Measurements from ENCODE around the gene FGFR2.

Gene FGFR2

DNA sequence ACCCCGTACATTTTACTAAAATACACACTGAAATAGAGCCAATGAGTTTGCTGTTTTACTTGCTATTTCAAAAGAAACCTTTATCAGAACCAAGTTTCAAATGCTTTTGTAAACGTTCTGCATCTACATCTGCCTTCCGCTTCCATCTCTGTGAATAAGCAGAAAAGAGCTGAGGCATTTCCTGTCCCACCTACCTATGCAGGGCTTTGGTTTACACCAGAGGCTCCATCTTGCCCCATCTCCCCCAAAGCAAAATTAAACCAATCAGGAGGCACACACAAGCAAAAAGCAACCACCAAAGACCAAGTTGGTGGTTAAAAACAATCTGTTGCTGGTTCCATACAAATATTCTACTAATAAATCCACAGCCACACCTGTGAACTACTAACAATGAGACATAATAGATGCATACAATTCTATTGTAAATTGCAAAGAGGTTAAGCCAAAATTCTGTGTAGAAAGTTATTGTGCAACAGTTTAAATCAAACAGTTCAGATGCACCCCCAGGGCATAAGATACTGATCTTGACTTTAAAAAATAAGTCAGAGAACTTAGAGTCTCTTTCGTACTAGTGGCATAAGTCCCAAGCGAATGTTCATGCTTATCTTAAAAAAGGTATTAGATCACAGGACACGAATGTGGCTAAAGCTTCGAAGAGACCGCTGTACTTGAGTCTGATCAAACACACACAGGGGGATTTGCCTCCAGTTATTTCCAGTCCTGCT, 83.9 kb downstream of the FGFR2 start:
- TF ChIP-seq ZC3H10 (CRISPR knock-in tag; IDR thresholded peaks at IDR 0.05) (no peak), RARB (CRISPR knock-in tag; IDR thresholded peaks at IDR 0.05) (no peak), CSDC2 (CRISPR knock-in tag; IDR thresholded peaks at IDR 0.05) (no peak), SNAI2 (CRISPR knock-in tag; IDR thresholded peaks at IDR 0.05) (no peak), TOX (CRISPR knock-in tag; IDR thresholded peaks at IDR 0.05; ENCODE audit: borderline replicate concordance) (no peak), CSRNP3 (CRISPR knock-in tag; IDR thresholded peaks at IDR 0.05) (no peak), BACH2 (CRISPR knock-in tag; IDR thresholded peaks at IDR 0.05; ENCODE audit: borderline replicate concordance) (no peak), PPARA (CRISPR knock-in tag; IDR thresholded peaks at IDR 0.05; ENCODE audit: borderline replicate concordance) (no peak), ZNF70 (CRISPR knock-in tag; IDR thresholded peaks at IDR 0.05) (no peak), ISL1 (CRISPR knock-in tag; IDR thresholded peaks at IDR 0.05) (no peak), ZFP30 (CRISPR knock-in tag; IDR thresholded peaks at IDR 0.05) (no peak), OSR1 (CRISPR knock-in tag; IDR thresholded peaks at IDR 0.05) (no peak), GLIS3 (CRISPR knock-in tag; IDR thresholded peaks at IDR 0.05) (no peak), TSHZ2 (CRISPR knock-in tag; IDR thresholded peaks at IDR 0.05) (no peak), POU6F1 (CRISPR knock-in tag; IDR thresholded peaks at IDR 0.05; ENCODE audit: borderline replicate concordance, low read depth) (no peak)
- TF ChIP-seq, protein P1, sequence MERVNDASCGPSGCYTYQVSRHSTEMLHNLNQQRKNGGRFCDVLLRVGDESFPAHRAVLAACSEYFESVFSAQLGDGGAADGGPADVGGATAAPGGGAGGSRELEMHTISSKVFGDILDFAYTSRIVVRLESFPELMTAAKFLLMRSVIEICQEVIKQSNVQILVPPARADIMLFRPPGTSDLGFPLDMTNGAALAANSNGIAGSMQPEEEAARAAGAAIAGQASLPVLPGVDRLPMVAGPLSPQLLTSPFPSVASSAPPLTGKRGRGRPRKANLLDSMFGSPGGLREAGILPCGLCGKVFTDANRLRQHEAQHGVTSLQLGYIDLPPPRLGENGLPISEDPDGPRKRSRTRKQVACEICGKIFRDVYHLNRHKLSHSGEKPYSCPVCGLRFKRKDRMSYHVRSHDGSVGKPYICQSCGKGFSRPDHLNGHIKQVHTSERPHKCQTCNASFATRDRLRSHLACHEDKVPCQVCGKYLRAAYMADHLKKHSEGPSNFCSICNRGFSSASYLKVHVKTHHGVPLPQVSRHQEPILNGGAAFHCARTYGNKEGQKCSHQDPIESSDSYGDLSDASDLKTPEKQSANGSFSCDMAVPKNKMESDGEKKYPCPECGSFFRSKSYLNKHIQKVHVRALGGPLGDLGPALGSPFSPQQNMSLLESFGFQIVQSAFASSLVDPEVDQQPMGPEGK (CRISPR knock-in tag; IDR thresholded peaks at IDR 0.05; ENCODE audit: borderline replicate concordance), result no peak
- ATAC-seq, result no peak

- TF ChIP-seq ZNF565 (CRISPR knock-in tag; conservative IDR thresholded peaks at IDR 0.05; ENCODE audit: low read depth) (no peak), ZC3H10 (CRISPR knock-in tag; IDR thresholded peaks at IDR 0.05) (no peak), OSR1 (CRISPR knock-in tag; IDR thresholded peaks at IDR 0.05) (no peak), ZFP3 (CRISPR knock-in tag; IDR thresholded peaks at IDR 0.05) (no peak), POU6F1 (CRISPR knock-in tag; IDR thresholded peaks at IDR 0.05; ENCODE audit: borderline replicate concordance, low read depth) (no peak), PPARA (CRISPR knock-in tag; IDR thresholded peaks at IDR 0.05; ENCODE audit: borderline replicate concordance) (no peak), CSRNP3 (CRISPR knock-in tag; IDR thresholded peaks at IDR 0.05) (no peak), ESRRG (CRISPR knock-in tag; IDR thresholded peaks at IDR 0.05) (no peak), ZFP30 (CRISPR knock-in tag; IDR thresholded peaks at IDR 0.05) (no peak), GLIS3 (CRISPR knock-in tag; IDR thresholded peaks at IDR 0.05) (no peak)
- ATAC-seq, result no peak
These were observed 86.3 kb downstream of the FGFR2 start for GRCh38 chr10:121511943-121512342.

Data from SK-N-SH treated with all-trans-retinoic acid at 6 μM for 48 hours (cell line).